Measurements from ENCODE around the gene EIF6. TPM values are rescaled to one million over a fixed set of nuclear protein-coding genes. Genes with fewer than 3 reads are reported as not detected.

The EIF6 gene
- polyA plus RNA-seq, 3 donors = 94.3 to 222 (median 190) TPM

DNA sequence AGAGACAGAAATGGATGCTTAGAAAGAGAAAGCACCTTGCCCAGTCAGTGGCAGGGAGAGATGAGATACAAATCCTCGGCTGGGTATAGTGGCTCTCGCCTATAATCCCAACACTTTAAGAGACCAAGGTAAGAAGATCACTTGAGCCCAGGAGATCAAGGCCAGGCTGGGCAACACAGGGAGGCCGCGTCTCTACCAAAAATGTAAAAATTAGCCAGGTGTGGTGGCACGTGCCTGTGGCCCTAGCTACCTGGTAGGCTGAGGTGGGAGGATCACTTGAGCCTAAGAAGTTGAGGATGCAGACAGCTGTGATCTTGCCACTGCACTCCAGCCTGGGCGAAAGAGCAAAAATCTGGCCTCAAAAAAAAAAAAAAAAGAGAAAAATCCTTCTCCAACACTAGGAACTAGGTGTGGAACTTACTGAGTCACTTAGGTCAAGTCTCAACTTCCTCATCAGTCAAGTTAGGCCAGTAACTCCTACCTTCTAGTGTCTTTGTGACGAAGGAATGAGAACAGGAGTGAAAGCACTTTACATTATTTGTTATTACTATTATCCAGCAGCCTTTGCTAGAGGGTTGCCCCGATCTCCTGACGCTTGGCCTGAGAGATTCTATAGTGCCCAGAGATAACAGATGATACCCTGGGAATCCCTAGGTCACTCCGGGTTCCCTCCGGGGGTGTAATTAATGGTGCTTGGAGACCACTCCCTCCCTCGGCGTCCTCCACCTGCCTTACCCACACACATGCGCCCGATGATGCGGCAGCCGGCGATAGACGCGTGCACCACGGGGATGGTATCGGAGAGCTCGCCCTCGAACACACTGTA, 918 bp downstream of the EIF6 start:
- H3K4me3 ChIP-seq (replicated peaks in 1 of 3; ENCODE audit: low read depth in 2 of 3, low read length in 3 of 3) = peak overlapping the region; percentile 66 to 95 (median 91)
- H3K4me2 ChIP-seq (replicated peaks; ENCODE audit: extremely low read depth, low read length, poor library complexity, severe bottlenecking) = peak overlapping the region; percentile 92
- no peaks in the 10 kb centered on the region for H3K9me3 ChIP-seq (replicated peaks in 1 of 2; ENCODE audit: control insufficient read depth in 1 of 2, insufficient read depth in 1 of 2, low read length in 2 of 2)
- no peaks in the 10 kb centered on the region for H3K27me3 ChIP-seq (ENCODE audit: control insufficient read depth in 2 of 2, insufficient read depth in 2 of 2, low read length in 2 of 2)
- DNase-seq = peak; percentile 55 to 75 (median 71)
- H4K20me1 ChIP-seq (ENCODE audit: insufficient read depth, low read length) = peaks cover 5% of the 10 kb centered on the region
- 0% methylated on average over 6 of the region's 24 CpGs for WGBS (ENCODE audit: insufficient coverage)
- Mint-ChIP-seq H3K4me3 (peak overlapping the region; percentile 96 to 97), H3K9me3 (peaks cover 0 to 1% (median 0%) of the 10 kb centered on the region in 7 donors), H3K27me3 (ENCODE audit: low read depth in 3 of 3) (peaks cover 0 to 5% (median 1%) of the 10 kb centered on the region in 3 donors), H3K27ac (peak overlapping the region; percentile 90 to 96 (median 94)), H3K36me3 (peaks cover 26 to 34% of the 10 kb centered on the region in 2 donors), H3K4me1 (peaks cover 20% of the 10 kb centered on the region)
- H3K27ac ChIP-seq (ENCODE audit: low read depth in 1 of 2, low read length in 2 of 2) = peak overlapping the region; percentile 59 to 87
- peak overlapping the region; percentile 94 for H2AFZ ChIP-seq (ENCODE audit: insufficient read depth, low read depth, low read length, poor library complexity, severe bottlenecking)
- TF ChIP-seq, protein P1, sequence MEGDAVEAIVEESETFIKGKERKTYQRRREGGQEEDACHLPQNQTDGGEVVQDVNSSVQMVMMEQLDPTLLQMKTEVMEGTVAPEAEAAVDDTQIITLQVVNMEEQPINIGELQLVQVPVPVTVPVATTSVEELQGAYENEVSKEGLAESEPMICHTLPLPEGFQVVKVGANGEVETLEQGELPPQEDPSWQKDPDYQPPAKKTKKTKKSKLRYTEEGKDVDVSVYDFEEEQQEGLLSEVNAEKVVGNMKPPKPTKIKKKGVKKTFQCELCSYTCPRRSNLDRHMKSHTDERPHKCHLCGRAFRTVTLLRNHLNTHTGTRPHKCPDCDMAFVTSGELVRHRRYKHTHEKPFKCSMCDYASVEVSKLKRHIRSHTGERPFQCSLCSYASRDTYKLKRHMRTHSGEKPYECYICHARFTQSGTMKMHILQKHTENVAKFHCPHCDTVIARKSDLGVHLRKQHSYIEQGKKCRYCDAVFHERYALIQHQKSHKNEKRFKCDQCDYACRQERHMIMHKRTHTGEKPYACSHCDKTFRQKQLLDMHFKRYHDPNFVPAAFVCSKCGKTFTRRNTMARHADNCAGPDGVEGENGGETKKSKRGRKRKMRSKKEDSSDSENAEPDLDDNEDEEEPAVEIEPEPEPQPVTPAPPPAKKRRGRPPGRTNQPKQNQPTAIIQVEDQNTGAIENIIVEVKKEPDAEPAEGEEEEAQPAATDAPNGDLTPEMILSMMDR (IDR thresholded peaks at IDR 0.05) = no peak
- intact Hi-C loops (cut with micrococcal nuclease) = no loop called here
- H3K4me1 ChIP-seq (ENCODE audit: control insufficient read depth in 1 of 2, insufficient read depth in 2 of 2, low read length in 2 of 2) = peaks cover 16 to 18% of the 10 kb centered on the region in 2 donors
- H3K36me3 ChIP-seq (replicated peaks in 1 of 2; ENCODE audit: control insufficient read depth in 1 of 2, insufficient read depth in 2 of 2, low read length in 2 of 2) = peaks cover 27 to 36% of the 10 kb centered on the region in 2 donors
- peak overlapping the region; percentile 89 for H3K9ac ChIP-seq (ENCODE audit: insufficient read depth, low read length, poor library complexity, severe bottlenecking)
- H3K79me2 ChIP-seq (ENCODE audit: insufficient read depth, low read length) = peaks cover 42% of the 10 kb centered on the region

DNA sequence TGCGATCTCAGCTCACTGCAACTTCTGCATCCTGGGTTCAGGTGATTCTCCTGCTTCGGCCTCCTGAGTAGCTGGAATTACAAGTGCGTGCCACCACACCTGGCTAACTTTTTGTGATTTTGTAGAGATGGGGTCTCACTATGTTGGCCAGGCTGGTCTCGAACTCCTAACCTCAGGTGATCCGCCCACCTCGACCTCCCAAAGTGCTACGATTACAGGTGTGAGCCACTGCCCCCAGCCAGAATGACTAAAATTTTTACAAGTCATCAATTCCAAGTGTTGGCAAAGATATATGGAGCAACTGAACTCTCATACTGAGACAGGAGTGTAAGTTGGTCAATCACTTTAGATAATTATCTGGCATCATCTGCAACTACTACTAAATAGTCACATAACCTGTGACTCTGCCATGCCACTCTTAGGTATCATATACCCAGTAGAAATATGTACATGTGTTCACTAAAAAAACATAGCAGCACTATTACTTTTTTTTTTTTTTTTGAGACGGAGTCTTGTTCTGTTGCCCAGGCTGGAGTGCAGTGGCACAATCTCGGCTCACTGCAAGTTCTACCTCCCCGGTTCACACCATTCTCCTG, 3.0 kb downstream of the EIF6 start:
- Histone ChIP-seq H3K4me3 (replicated peaks in 1 of 3; ENCODE audit: low read depth in 2 of 3, low read length in 3 of 3) (no peak overlapping the region), H3K36me3 (replicated peaks in 1 of 2; ENCODE audit: control insufficient read depth in 1 of 2, insufficient read depth in 2 of 2, low read length in 2 of 2) (peaks cover 29 to 38% of the 10 kb centered on the region in 2 donors), H3K79me2 (ENCODE audit: insufficient read depth, low read length) (peaks cover 51% of the 10 kb centered on the region), H3K9me3 (replicated peaks in 1 of 2; ENCODE audit: control insufficient read depth in 1 of 2, insufficient read depth in 1 of 2, low read length in 2 of 2) (no peaks in the 10 kb centered on the region), H3K4me2 (replicated peaks; ENCODE audit: extremely low read depth, low read length, poor library complexity, severe bottlenecking) (no peak overlapping the region), H2AFZ (ENCODE audit: insufficient read depth, low read depth, low read length, poor library complexity, severe bottlenecking) (no peak overlapping the region), H3K27ac (ENCODE audit: low read depth in 1 of 2, low read length in 2 of 2) (no peak overlapping the region), H3K27me3 (ENCODE audit: control insufficient read depth in 2 of 2, insufficient read depth in 2 of 2, low read length in 2 of 2) (no peaks in the 10 kb centered on the region), H3K4me1 (ENCODE audit: control insufficient read depth in 1 of 2, insufficient read depth in 2 of 2, low read length in 2 of 2) (peaks cover 26 to 34% of the 10 kb centered on the region in 2 donors), H3K9ac (ENCODE audit: insufficient read depth, low read length, poor library complexity, severe bottlenecking) (no peak overlapping the region), H4K20me1 (ENCODE audit: insufficient read depth, low read length) (peaks cover 11% of the 10 kb centered on the region)
- intact Hi-C loops (cut with micrococcal nuclease) = no loop called here
- peaks cover 30 to 40% of the 10 kb centered on the region in 2 donors for H3K36me3 Mint-ChIP-seq
- H3K27ac Mint-ChIP-seq = peak overlapping the region in 4 of 7 donors; percentile 32 to 73 (median 50)
- no peak for DNase-seq
- H3K4me1 Mint-ChIP-seq = peaks cover 35% of the 10 kb centered on the region
- WGBS (ENCODE audit: insufficient coverage) = 100% methylated on average over 2 of the region's 10 CpGs
- TF ChIP-seq, protein P1 (IDR thresholded peaks at IDR 0.05) = no peak
- H3K4me3 Mint-ChIP-seq = no peak overlapping the region
- H3K27me3 Mint-ChIP-seq (ENCODE audit: low read depth in 3 of 3) = peaks cover 0 to 2% (median 1%) of the 10 kb centered on the region in 3 donors
- peaks cover 0 to 1% (median 0%) of the 10 kb centered on the region in 7 donors for H3K9me3 Mint-ChIP-seq
